Measurements from ENCODE around the gene PAM. TPM values are rescaled to one million over a fixed set of nuclear protein-coding genes. Genes with fewer than 3 reads are reported as not detected.
A peak's percentile ranks its signal among the peaks of the same experiment; 100 is the strongest.

PAM gene
- total and polyA plus RNA-seq, 2 donors from 2014 or later, result 158 to 293 TPM

DNA sequence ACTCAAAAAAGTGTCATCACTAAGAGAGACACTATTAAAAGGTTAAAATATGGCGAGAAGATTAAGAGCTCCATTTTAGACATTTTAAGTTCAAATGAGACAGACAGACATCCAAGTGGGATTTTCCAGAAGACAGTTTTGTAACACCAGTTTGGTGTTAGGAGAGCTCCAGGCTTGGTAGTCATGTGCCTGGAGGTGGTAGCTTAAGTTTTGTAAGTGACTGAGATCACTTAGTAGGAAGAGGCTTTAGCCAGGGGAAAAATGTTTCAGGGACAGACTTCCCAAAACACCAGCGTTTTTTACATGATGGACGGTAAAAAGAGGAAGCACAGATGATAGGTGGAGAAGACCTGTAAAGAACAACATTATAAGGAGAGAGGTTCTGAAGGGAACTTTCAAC lies 214.5 kb downstream of the PAM start:
- intact Hi-C loops (cut with DNase I), result no loop called here
- H3K27ac ChIP-seq (ENCODE audit: low read depth in 2 of 2, low read length in 2 of 2), result no peak overlapping the region
- H3K36me3 ChIP-seq (ENCODE audit: control insufficient read depth in 2 of 3, insufficient read depth in 3 of 3, low read length in 3 of 3), result no peaks in the 10 kb centered on the region
- H3K9me3 ChIP-seq (ENCODE audit: control insufficient read depth in 2 of 3, insufficient read depth in 1 of 3, low read length in 3 of 3), result no peaks in the 10 kb centered on the region
- H3K4me1 ChIP-seq (ENCODE audit: control insufficient read depth in 2 of 3, insufficient read depth in 2 of 3, low read depth in 1 of 3, low read length in 3 of 3), result no peaks in the 10 kb centered on the region
- DNase-seq (no peak), FAIRE-seq (no peak)
- TF ChIP-seq, protein P1, sequence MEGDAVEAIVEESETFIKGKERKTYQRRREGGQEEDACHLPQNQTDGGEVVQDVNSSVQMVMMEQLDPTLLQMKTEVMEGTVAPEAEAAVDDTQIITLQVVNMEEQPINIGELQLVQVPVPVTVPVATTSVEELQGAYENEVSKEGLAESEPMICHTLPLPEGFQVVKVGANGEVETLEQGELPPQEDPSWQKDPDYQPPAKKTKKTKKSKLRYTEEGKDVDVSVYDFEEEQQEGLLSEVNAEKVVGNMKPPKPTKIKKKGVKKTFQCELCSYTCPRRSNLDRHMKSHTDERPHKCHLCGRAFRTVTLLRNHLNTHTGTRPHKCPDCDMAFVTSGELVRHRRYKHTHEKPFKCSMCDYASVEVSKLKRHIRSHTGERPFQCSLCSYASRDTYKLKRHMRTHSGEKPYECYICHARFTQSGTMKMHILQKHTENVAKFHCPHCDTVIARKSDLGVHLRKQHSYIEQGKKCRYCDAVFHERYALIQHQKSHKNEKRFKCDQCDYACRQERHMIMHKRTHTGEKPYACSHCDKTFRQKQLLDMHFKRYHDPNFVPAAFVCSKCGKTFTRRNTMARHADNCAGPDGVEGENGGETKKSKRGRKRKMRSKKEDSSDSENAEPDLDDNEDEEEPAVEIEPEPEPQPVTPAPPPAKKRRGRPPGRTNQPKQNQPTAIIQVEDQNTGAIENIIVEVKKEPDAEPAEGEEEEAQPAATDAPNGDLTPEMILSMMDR (IDR thresholded peaks at IDR 0.05; ENCODE audit: borderline replicate concordance, extremely low read depth, insufficient read depth), result no peak
- no peaks in the 10 kb centered on the region for H3K27me3 ChIP-seq (ENCODE audit: control insufficient read depth, insufficient read depth, low read length)
- no peak overlapping the region for H3K9ac ChIP-seq (ENCODE audit: low read length in 3 of 3)
- no peak overlapping the region for H3K4me3 ChIP-seq (ENCODE audit: low read length in 3 of 3)

DNA sequence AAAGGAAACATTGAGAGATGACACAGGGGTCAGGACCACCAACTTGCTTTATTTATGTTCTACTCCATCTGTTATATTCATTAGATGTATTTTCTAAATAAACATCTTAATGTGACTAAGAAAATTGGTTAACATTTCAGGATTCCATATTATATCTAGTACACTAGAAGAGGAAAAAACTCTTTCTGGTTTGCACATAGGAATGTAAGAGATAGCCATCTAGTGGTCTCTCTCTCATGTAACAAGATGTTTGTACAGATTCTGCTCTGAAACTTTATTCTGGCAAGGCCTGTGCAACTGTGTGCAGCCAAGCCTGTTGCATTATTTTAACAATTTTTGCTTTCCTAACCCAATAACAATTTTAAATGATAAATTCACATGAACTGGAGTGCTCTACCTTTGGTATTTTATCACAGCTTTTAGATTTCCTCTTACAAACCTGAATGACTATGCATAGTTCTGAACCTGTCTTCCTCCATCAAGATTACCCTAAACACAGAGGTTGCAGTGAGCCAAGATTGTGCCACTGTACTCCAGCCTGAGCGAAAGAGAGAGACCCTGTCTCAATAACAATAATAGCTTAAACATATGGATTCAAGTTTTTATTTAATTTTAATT lies 216.7 kb downstream of the PAM start:
- intact Hi-C loops (cut with DNase I), result no loop called here
- H3K9ac ChIP-seq (ENCODE audit: low read length in 3 of 3), result no peak overlapping the region
- no peak overlapping the region for H3K4me3 ChIP-seq (ENCODE audit: low read length in 3 of 3)
- H3K36me3 ChIP-seq (ENCODE audit: control insufficient read depth in 2 of 3, insufficient read depth in 3 of 3, low read length in 3 of 3), result no peaks in the 10 kb centered on the region
- TF ChIP-seq, protein P1 (IDR thresholded peaks at IDR 0.05; ENCODE audit: borderline replicate concordance, extremely low read depth, insufficient read depth), result peak; percentile 44
- H3K27me3 ChIP-seq (ENCODE audit: control insufficient read depth, insufficient read depth, low read length), result no peaks in the 10 kb centered on the region
- no peaks in the 10 kb centered on the region for H3K4me1 ChIP-seq (ENCODE audit: control insufficient read depth in 2 of 3, insufficient read depth in 2 of 3, low read depth in 1 of 3, low read length in 3 of 3)
- DNase-seq (peak in 2 of 5 donors; percentile 37 to 43), FAIRE-seq (peak; percentile 92)
- H3K9me3 ChIP-seq (ENCODE audit: control insufficient read depth in 2 of 3, insufficient read depth in 1 of 3, low read length in 3 of 3), result no peaks in the 10 kb centered on the region
- H3K27ac ChIP-seq (ENCODE audit: low read depth in 2 of 2, low read length in 2 of 2), result no peak overlapping the region

DNA sequence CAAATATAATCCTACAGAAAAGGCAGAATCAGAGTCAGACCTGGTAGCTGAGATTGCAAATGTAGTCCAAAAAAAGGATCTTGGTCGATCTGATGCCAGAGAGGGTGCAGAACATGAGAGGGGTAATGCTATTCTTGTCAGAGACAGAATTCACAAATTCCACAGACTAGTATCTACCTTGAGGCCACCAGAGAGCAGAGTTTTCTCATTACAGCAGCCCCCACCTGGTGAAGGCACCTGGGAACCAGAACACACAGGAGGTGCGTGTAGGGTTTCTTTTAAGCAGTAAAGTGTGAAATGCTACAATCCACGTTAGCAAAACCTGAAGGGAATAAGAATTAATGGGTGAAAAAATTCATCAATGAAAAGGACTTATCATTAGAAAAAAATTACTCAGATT lies 219.1 kb downstream of the PAM start:
- H3K27me3 ChIP-seq (ENCODE audit: control insufficient read depth, insufficient read depth, low read length), result no peaks in the 10 kb centered on the region
- no peaks in the 10 kb centered on the region for H3K36me3 ChIP-seq (ENCODE audit: control insufficient read depth in 2 of 3, insufficient read depth in 3 of 3, low read length in 3 of 3)
- H3K27ac ChIP-seq (ENCODE audit: low read depth in 2 of 2, low read length in 2 of 2), result no peak overlapping the region
- no peak for DNase-seq
- TF ChIP-seq, protein P1 (IDR thresholded peaks at IDR 0.05; ENCODE audit: borderline replicate concordance, extremely low read depth, insufficient read depth), result no peak
- H3K4me1 ChIP-seq (ENCODE audit: control insufficient read depth in 2 of 3, insufficient read depth in 2 of 3, low read depth in 1 of 3, low read length in 3 of 3), result no peaks in the 10 kb centered on the region
- no peaks in the 10 kb centered on the region for H3K9me3 ChIP-seq (ENCODE audit: control insufficient read depth in 2 of 3, insufficient read depth in 1 of 3, low read length in 3 of 3)
- no peak overlapping the region for H3K4me3 ChIP-seq (ENCODE audit: low read length in 3 of 3)
- intact Hi-C loops (cut with DNase I), result no loop called here
- no peak overlapping the region for H3K9ac ChIP-seq (ENCODE audit: low read length in 3 of 3)
- FAIRE-seq, result no peak

DNA sequence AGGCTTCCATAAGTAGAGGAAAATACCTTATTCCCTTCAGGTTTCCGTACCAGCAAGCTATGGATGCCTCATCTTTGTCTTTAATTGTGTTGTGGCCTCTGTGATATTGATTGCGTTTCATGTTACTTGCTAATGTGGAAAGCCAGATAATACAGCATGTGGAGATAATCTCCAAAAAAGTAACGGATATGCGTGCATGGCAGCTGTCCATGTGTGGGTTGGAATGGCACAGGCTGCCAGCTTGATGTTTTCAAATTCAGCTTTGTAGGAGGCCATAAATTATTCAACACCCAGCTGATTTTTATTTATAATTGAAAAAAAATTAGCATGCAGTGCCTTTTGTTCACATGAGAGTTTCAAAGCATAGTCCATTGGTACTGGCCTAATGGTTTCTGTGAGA lies 219.9 kb downstream of the PAM start:
- H3K27ac ChIP-seq (ENCODE audit: low read depth in 2 of 2, low read length in 2 of 2), result no peak overlapping the region
- no peaks in the 10 kb centered on the region for H3K27me3 ChIP-seq (ENCODE audit: control insufficient read depth, insufficient read depth, low read length)
- intact Hi-C loops (cut with DNase I), result no loop called here
- TF ChIP-seq, protein P1 (IDR thresholded peaks at IDR 0.05; ENCODE audit: borderline replicate concordance, extremely low read depth, insufficient read depth), result no peak
- H3K9ac ChIP-seq (ENCODE audit: low read length in 3 of 3), result no peak overlapping the region
- H3K4me1 ChIP-seq (ENCODE audit: control insufficient read depth in 2 of 3, insufficient read depth in 2 of 3, low read depth in 1 of 3, low read length in 3 of 3), result no peaks in the 10 kb centered on the region
- H3K4me3 ChIP-seq (ENCODE audit: low read length in 3 of 3), result no peak overlapping the region
- DNase-seq (no peak), FAIRE-seq (no peak)
- H3K9me3 ChIP-seq (ENCODE audit: control insufficient read depth in 2 of 3, insufficient read depth in 1 of 3, low read length in 3 of 3), result no peaks in the 10 kb centered on the region
- no peaks in the 10 kb centered on the region for H3K36me3 ChIP-seq (ENCODE audit: control insufficient read depth in 2 of 3, insufficient read depth in 3 of 3, low read length in 3 of 3)

All from kidney (tissue), 14 donors.